HepG2 (cell line): Measurements from ENCODE around the gene FBXL7. TPM values are rescaled to one million over a fixed set of nuclear protein-coding genes. Genes with fewer than 3 reads are reported as not detected.

ENCODE experiments used
- ATAC-seq: fragments of 200-7000 bp; cut with Tn5 transposase; 3 replicates; pipeline ENCODE4 v1.9.1; 2020; ENCODE audit warnings: mild to moderate bottlenecking, moderate library complexity
- BruUV-seq: library from RNA; stranded (reverse); fragments of 400-500 nt; replicated peaks from 2 replicates; lab custom pipeline; 2021; lab: Mats Ljungman, UMichigan
- CTCF ChIA-PET: fragments of 300-600 bp; formaldehyde crosslinking; extraction: SDS; loops from one replicate; lab custom pipeline; 2021; ENCODE audit warnings: low total read pairs, inconsistent platforms, low intra/inter-chr PET ratio; lab: Yijun Ruan, JAX
- POLR2A ChIA-PET: fragments of 350-600 bp; sonication (Branson Sonifier 250); formaldehyde crosslinking; loops from one replicate; lab custom pipeline; 2020; ENCODE audit warnings: antibody characterized with exemption, inconsistent platforms; lab: Yijun Ruan, JAX
- DNase-seq: peaks from one replicate; pipeline ENCODE4 v3.0.0-alpha.2; 2015; ENCODE audit warnings: low spot score
- FAIRE-seq: peaks from 3 replicates; lab custom pipeline; 2011; peaks lifted over from hg19 to GRCh38; lab: Jason Lieb, UNC
- H2AFZ ChIP-seq: one replicate; pipeline ENCODE4 v1.6.1; 2011; ENCODE audit warnings: low read length, inconsistent platforms
- H3K27ac ChIP-seq: fragments of 300-600 bp; 3 replicates; pipeline ENCODE4 v1.8.0; 2011; ENCODE audit warnings: mixed run types, mild to moderate bottlenecking, mixed read lengths, low read length, inconsistent platforms; ENCODE audit not compliant: insufficient read depth; ENCODE audit errors: extremely low read length
- H3K27me3 ChIP-seq, 2 experiments: fragments of 200-600 bp in 1 of 2; 2 replicates in 1 of 2; 3 replicates in 1 of 2; pipeline versions ENCODE4 v1.6.0 to v1.8.0; 2011; ENCODE audit warnings: low read length in 2 of 2, mild to moderate bottlenecking in 2 of 2, moderate library complexity in 2 of 2, inconsistent platforms in 1 of 2; ENCODE audit not compliant: insufficient read depth in 2 of 2, control insufficient read depth in 1 of 2
- H3K36me3 ChIP-seq, 2 experiments: fragments of 200-600 bp in 1 of 2; replicated peaks in 1 of 2; 2 replicates in 1 of 2; 3 replicates in 1 of 2; pipeline versions ENCODE4 v1.5.1 to v1.8.0; 2011; ENCODE audit warnings: low read length in 2 of 2, inconsistent platforms in 1 of 2; ENCODE audit not compliant: insufficient read depth in 2 of 2, control insufficient read depth in 1 of 2
- H3K4me1 ChIP-seq: 2 replicates; pipeline ENCODE4 v1.5.1; 2012; ENCODE audit warnings: low read length, inconsistent platforms; ENCODE audit not compliant: insufficient read depth
- H3K4me2 ChIP-seq: 2 replicates; pipeline ENCODE4 v1.6.0; 2011; ENCODE audit warnings: low read depth, low read length, inconsistent platforms
- H3K4me3 ChIP-seq, 3 experiments: fragments of 200-600 bp in 1 of 3; sonication (generic), shearing (Covaris generic) in 1 of 3; replicated peaks in 1 of 3; 2 replicates each; pipeline ENCODE4 v1.5.1; 2011 to 2016; ENCODE audit warnings: low read length in 3 of 3, inconsistent platforms in 2 of 3, low read depth in 2 of 3, mild to moderate bottlenecking in 2 of 3, control low read depth in 1 of 3, mixed read lengths in 1 of 3; ENCODE audit not compliant: insufficient read depth in 1 of 3
- H3K79me2 ChIP-seq: one replicate; pipeline ENCODE4 v1.6.1; 2011; ENCODE audit warnings: low read length, inconsistent platforms; ENCODE audit not compliant: insufficient read depth
- H3K9ac ChIP-seq: 2 replicates; pipeline ENCODE4 v1.6.0; 2011; ENCODE audit warnings: mild to moderate bottlenecking, low read depth, low read length, inconsistent platforms; ENCODE audit not compliant: insufficient read depth
- H3K9me3 ChIP-seq: 2 replicates; pipeline ENCODE4 v1.5.1; 2012; ENCODE audit warnings: mild to moderate bottlenecking, low read length
- H4K20me1 ChIP-seq: 2 replicates; pipeline ENCODE4 v1.6.0; 2011; ENCODE audit warnings: inconsistent platforms, mild to moderate bottlenecking, low read length, moderate library complexity; ENCODE audit not compliant: insufficient read depth
- CENPX ChIP-seq: sonication (generic); formaldehyde crosslinking; IDR thresholded peaks from 2 replicates; pipeline ENCODE4 v1.9.0; 2021; ENCODE audit warnings: mild to moderate bottlenecking, missing genetic modification reagents, moderate library complexity
- DRAP1 ChIP-seq: IDR thresholded peaks from 2 replicates; pipeline ENCODE4 v1.6.1; 2016; ENCODE audit warnings: missing genetic modification reagents, missing compliant biosample characterization
- TAF15 ChIP-seq: fragments of 200-400 bp; formaldehyde crosslinking; IDR thresholded peaks from one replicate; pipeline ENCODE4 v1.6.1; 2018; ENCODE audit warnings: mild to moderate bottlenecking, low read depth, low read length; ENCODE audit not compliant: poor library complexity, severe bottlenecking
- XRCC5 ChIP-seq: fragments of 200-400 bp; formaldehyde crosslinking; optimal IDR thresholded peaks from 2 replicates; pipeline ENCODE3; 2017; ENCODE audit warnings: mild to moderate bottlenecking, low read length
- ZFAT ChIP-seq: sonication (generic); formaldehyde crosslinking; conservative IDR thresholded peaks from 2 replicates; pipeline ENCODE4 v1.8.1; 2023; ENCODE audit warnings: missing genetic modification reagents, inconsistent platforms
- ZNF431 ChIP-seq: sonication (generic); formaldehyde crosslinking; IDR thresholded peaks from 2 replicates; pipeline ENCODE4 v1.9.0; 2022; ENCODE audit warnings: missing genetic modification reagents, low read depth, mild to moderate bottlenecking, borderline replicate concordance
- ZNF841 ChIP-seq: sonication (generic); formaldehyde crosslinking; IDR thresholded peaks from 2 replicates; pipeline ENCODE4 v1.8.1; 2023; ENCODE audit warnings: missing genetic modification reagents, borderline replicate concordance
- ZSCAN5A ChIP-seq: sonication (generic); formaldehyde crosslinking; IDR thresholded peaks from 2 replicates; pipeline ENCODE4 v1.8.0; 2022; ENCODE audit warnings: mild to moderate bottlenecking, missing genetic modification reagents, borderline replicate concordance
- WGBS: methylation state at CpG from one replicate; pipeline ENCODE4 v1.1.6; 2017; ENCODE audit warnings: low lambda C conversion rate; 5-methylcytosine and 5-hydroxymethylcytosine counted together
- in situ Hi-C: cut with HindIII; loops from 2 replicates; pipeline ENCODE4 v1.10.0; 2017; ENCODE audit warnings: low pct_unique_long_range_greater_than_20kb; ENCODE audit not compliant: extremely low pct_ligation_motif_present
- intact Hi-C: fragments of 100-400 bp; cut with micrococcal nuclease; formaldehyde crosslinking; loops from one replicate; pipeline ENCODE4 v1.10.0; 2022; ENCODE audit not compliant: unreplicated experiment
- polyA plus RNA-seq, 8 experiments: library from polyadenylated mRNA; depleted of rRNA in 3 of 8; stranded (reverse) in 7 of 8; unstranded in 1 of 8; fragments of >200 nt; fragmentation: Illumina TruSeq in 4 of 8; extraction: Trizol in 4 of 8; gene quantifications; 2 replicates each; pipeline versions ENCODE4 v1.2.1 to v1.2.3, GENCODE V29; 2011 to 2016; ENCODE audit warnings: low read depth in 4 of 8, missing spikeins in 1 of 8, mixed read lengths in 1 of 8; ENCODE audit not compliant: insufficient read depth in 1 of 8
- total RNA-seq, 5 experiments: library from RNA; depleted of rRNA; stranded (reverse); fragments of >200 nt; fragmentation: Illumina TruSeq; extraction: Trizol; gene quantifications; 2 replicates each; pipeline ENCODE4 v1.2.3, GENCODE V29; 2016; ENCODE audit warnings: low read depth in 1 of 5

Gene FBXL7
- total and polyA plus RNA-seq, 2 of the 13 experiments (the other 11 are each of a cell fraction or from before 2014, with no cell fraction given), result 0.07 TPM; not detected in 1

- Histone ChIP-seq H3K9ac (no peak overlapping the region), H3K4me2 (no peak overlapping the region), H3K79me2 (no peaks in the 10 kb centered on the region), H3K27ac (no peak overlapping the region), H3K4me3 (no peak overlapping the region), H3K36me3 (no peaks in the 10 kb centered on the region), H4K20me1 (no peaks in the 10 kb centered on the region), H2AFZ (no peak overlapping the region), H3K9me3 (no peaks in the 10 kb centered on the region; the same call in 1 of the 2 replicates), H3K4me1 (no peaks in the 10 kb centered on the region), H3K27me3 (no peaks in the 10 kb centered on the region; a peak in 1 of 5 replicates)
- FAIRE-seq (no peak), DNase-seq (no peak), ATAC-seq (no peak)
- in situ Hi-C loops, result no loop called here
- POLR2A ChIA-PET, result no interaction called here
- no peak for TF ChIP-seq DRAP1 (CRISPR knock-in tag)
- TF ChIP-seq ZFAT (CRISPR knock-in tag), result no peak
- TF ChIP-seq ZNF431, result no peak
- no peak for TF ChIP-seq ZSCAN5A (CRISPR knock-in tag)
- TF ChIP-seq CENPX (CRISPR knock-in tag), result no peak
- no peak for TF ChIP-seq ZNF841 (CRISPR knock-in tag)
- no peak for TF ChIP-seq TAF15
- TF ChIP-seq XRCC5, result no peak
- BruUV-seq, result no TSS peak
- CTCF ChIA-PET, result no interaction called here
- WGBS, result 0% methylated on average over 1 of the region's 1 CpG
- intact Hi-C loops, result no loop called here
Observed at GRCh38 chr5:15753752-15754151, 253.8 kb downstream of the FBXL7 start.
